Activated T-helper 2 cell treated with anti-CD3 and anti-CD28 coated beads, Interferon-gamma antibody, Interleukin-2, Interleukin-4, amounts not matched to agents 10 μg/mL and 5 μg/mL and 100 μg/mL, durations not matched to agents 14 hours and 24 hours and 36 hours (primary cell): ENCODE measurements around the gene MTHFD1L. TPM values are rescaled to one million over a fixed set of nuclear protein-coding genes. Genes with fewer than 3 reads are reported as not detected.
"Not testable (repeated sequence)": the region's sequence is repeated elsewhere in the genome, so short reads cannot be mapped to it uniquely, and the experiment has no call there.

Experiments
- DNase-seq: peaks from one replicate; pipeline ENCODE4 v3.0.0; 2021; ENCODE audit warnings: low spot score
- H3K27ac Mint-ChIP-seq: one replicate; pipeline ENCODE4 v1.8.0; 2021; ENCODE audit warnings: mixed read lengths
- H3K27me3 Mint-ChIP-seq: one replicate; pipeline ENCODE4 v1.8.0; 2021; ENCODE audit warnings: low read depth, mixed read lengths
- H3K36me3 Mint-ChIP-seq: one replicate; pipeline ENCODE4 v1.8.0; 2021; ENCODE audit warnings: low read depth, mixed read lengths
- H3K4me1 Mint-ChIP-seq: one replicate; pipeline ENCODE4 v1.8.0; 2021; ENCODE audit warnings: low read depth, mixed read lengths
- H3K4me3 Mint-ChIP-seq: one replicate; pipeline ENCODE4 v1.8.0; 2021; ENCODE audit warnings: low read depth, mild to moderate bottlenecking, moderate library complexity, mixed read lengths
- H3K9me3 Mint-ChIP-seq: one replicate; pipeline ENCODE4 v1.8.0; 2021; ENCODE audit warnings: mixed read lengths
- intact Hi-C: fragments of 100-400 bp; cut with micrococcal nuclease; formaldehyde crosslinking; loops from one replicate; pipeline ENCODE4 v1.15.1; 2023
- total RNA-seq: library from RNA; stranded (reverse); gene quantifications from 2 replicates; pipeline ENCODE4 v1.2.3, GENCODE V29; 2022

MTHFD1L gene
- total RNA-seq, 1 donor from 2014 or later = 93.4 TPM

DNA sequence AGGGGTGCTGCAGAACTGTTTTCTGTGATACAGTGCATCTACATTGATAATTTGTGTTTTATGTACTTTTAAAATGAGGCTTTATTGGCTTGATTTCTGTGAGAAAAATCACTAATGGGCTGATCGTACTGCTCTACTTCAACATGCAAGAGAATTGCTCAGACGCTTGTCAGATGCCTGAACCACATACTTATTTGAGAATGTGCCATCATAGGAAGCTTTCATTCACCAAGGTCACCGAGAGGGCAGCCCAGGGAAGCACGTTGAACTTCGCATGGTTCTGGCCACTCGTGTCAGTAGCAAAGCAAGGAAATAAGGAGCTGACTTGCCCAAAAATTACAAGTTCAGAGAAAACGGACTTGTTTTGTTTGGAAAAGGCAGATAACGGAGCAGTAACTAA is 205.8 kb downstream of the MTHFD1L start:
- DNase-seq = no peak
- no peak overlapping the region for H3K4me3 Mint-ChIP-seq
- peaks cover 4% of the 10 kb centered on the region for H3K9me3 Mint-ChIP-seq
- H3K36me3 Mint-ChIP-seq = peaks cover 57% of the 10 kb centered on the region
- H3K27ac Mint-ChIP-seq = no peak overlapping the region
- H3K4me1 Mint-ChIP-seq = no peaks in the 10 kb centered on the region
- intact Hi-C loops = no loop called here
- H3K27me3 Mint-ChIP-seq = no peaks in the 10 kb centered on the region

DNA sequence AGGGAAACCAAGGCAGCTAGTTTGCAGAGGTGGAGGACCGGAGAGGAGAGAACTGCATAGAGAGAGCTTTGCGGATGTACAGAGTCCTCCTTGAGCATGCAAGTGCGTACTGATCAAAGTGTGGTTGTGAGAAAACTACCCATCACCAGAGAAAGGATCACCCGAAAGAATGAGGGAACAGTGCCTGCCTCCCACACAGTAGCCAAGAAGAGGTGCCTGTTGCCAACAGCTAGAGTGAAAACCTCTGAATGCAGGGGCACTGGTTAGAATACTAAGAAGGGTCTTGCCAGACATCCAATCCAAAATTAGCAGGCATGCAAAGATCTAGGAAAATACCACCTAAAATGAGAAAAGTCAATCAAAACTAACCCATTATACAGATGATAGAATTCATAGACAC is 207.6 kb downstream of the MTHFD1L start:
- peaks cover 4% of the 10 kb centered on the region for H3K9me3 Mint-ChIP-seq
- intact Hi-C loops = no loop called here
- H3K27ac Mint-ChIP-seq = no peak overlapping the region
- H3K36me3 Mint-ChIP-seq = peaks cover 57% of the 10 kb centered on the region
- H3K4me3 Mint-ChIP-seq = no peak overlapping the region
- no peaks in the 10 kb centered on the region for H3K27me3 Mint-ChIP-seq
- DNase-seq = no peak
- H3K4me1 Mint-ChIP-seq = no peaks in the 10 kb centered on the region

DNA sequence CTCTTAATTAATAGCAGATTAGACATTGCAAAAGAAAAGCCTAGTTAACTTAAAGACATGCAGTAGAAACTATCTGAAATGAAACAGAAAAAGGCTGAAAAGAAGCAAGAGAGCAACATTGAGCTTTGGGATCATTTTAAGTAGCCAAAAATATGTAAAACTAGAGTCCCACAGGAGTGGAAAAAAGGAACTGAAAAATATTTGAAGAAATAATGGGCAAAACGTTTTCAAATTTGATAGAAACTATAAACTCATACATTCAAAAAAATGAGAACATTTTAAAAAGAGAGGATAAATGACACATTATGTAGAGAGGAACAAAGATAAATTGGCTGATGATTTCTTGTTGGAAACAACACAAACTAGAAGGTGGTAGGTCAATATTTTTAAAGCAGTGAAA is 208.2 kb downstream of the MTHFD1L start:
- intact Hi-C loops = no loop called here
- H3K27ac Mint-ChIP-seq = no peak overlapping the region
- peaks cover 4% of the 10 kb centered on the region for H3K9me3 Mint-ChIP-seq
- no peaks in the 10 kb centered on the region for H3K27me3 Mint-ChIP-seq
- H3K36me3 Mint-ChIP-seq = peaks cover 56% of the 10 kb centered on the region
- no peaks in the 10 kb centered on the region for H3K4me1 Mint-ChIP-seq
- DNase-seq = no peak
- H3K4me3 Mint-ChIP-seq = no peak overlapping the region

DNA sequence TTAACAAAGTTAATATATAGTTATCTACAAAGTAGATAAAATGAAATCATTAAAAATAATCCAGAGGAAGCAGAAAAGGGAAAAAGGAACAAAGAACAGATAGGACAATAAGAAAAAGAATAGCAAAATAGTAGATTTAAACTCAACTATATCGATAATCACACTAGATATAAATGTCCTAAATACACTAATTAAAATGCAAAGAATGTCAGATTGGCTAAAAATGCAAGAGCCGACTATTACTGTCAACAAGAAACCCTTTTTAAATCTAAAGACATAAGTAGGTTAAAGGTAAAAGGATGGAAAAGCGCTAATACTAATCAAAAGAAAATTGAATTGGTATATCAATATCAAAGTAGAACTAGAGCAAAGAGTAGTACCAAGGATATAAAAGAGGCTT is 209.5 kb downstream of the MTHFD1L start:
- H3K36me3 Mint-ChIP-seq = peaks cover 53% of the 10 kb centered on the region
- H3K27me3 Mint-ChIP-seq = no peaks in the 10 kb centered on the region
- H3K4me3 Mint-ChIP-seq = no peak overlapping the region
- H3K4me1 Mint-ChIP-seq = no peaks in the 10 kb centered on the region
- H3K9me3 Mint-ChIP-seq = peaks cover 4% of the 10 kb centered on the region
- DNase-seq = no peak
- no peak overlapping the region for H3K27ac Mint-ChIP-seq
- intact Hi-C loops = no loop called here

DNA sequence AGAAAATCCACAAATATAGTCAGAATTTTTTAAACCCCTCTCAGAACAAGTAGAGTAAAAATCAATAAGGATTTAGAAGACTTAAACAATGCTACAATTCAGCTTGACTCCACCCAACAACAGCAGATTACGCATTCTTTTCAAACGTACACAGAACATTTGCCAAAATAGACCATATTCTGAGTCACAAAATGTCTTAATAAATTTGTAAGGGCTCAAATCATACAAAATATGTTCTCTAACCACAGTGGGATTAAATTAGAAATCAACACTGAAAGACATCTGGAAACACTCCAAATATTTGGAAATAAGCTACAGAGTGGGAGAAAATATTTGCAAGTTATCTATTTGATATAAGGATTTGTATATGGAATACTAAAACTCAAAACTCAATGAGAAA is 210.0 kb downstream of the MTHFD1L start:
- no peak overlapping the region for H3K27ac Mint-ChIP-seq
- H3K36me3 Mint-ChIP-seq = peaks cover 48% of the 10 kb centered on the region
- no peak for DNase-seq
- intact Hi-C loops = no loop called here
- no peak overlapping the region for H3K4me3 Mint-ChIP-seq
- H3K27me3 Mint-ChIP-seq = no peaks in the 10 kb centered on the region
- peaks cover 4% of the 10 kb centered on the region for H3K9me3 Mint-ChIP-seq
- H3K4me1 Mint-ChIP-seq = no peaks in the 10 kb centered on the region

DNA sequence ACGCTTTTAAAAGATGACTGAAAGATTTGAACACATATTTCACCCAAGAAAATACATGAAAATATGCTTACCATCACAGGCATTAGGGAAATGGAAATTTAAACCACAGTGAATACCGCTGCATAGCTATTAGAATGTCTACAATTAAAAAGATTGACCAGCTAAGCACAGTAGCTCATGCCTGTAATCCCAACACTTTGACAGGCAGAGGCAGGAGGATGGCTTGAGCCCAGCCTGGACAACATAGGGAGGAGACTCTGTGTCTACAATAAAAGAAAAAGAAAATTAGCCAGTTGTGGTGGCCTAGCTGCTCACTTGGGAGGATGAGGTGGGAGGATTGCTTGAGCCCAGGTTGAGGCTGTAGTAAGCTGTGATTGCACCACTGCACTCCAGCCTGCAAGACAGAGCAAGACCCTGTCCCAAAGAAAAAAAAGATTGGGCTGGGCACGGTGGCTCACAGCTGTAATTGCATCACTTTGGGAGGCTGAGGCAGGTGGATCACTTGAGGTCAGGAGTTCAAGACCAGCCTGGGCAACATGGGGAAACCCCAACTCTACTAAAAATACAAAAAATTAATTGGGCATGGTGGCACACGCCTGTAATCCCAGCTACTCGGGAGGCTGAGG is 210.5 kb downstream of the MTHFD1L start:
- Mint-ChIP-seq H3K4me1 (no peaks in the 10 kb centered on the region), H3K4me3 (no peak overlapping the region), H3K27ac (no peak overlapping the region), H3K36me3 (peaks cover 45% of the 10 kb centered on the region), H3K9me3 (peaks cover 1% of the 10 kb centered on the region), H3K27me3 (no peaks in the 10 kb centered on the region)
- DNase-seq = no peak
- intact Hi-C loops = no loop called here

DNA sequence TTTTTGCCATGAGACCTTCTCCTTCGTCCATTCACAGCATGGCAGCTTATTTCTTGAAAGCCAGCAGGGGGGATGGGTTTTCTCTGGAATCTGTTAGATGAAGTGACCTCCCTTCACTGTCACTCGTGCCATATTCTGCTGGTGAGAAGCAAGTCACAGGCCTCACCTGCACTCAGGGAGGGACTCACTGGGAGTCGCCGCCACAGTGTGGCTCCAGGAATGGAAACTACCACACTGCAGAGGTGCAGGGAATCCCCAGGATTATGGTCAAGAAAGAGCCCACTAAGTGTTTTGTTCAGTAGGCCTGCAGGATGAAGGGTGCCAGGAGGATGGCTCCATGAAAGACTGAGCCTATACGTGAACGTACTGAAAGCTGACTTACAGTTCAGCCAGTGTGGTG is 213.2 kb downstream of the MTHFD1L start:
- Mint-ChIP-seq H3K4me3 (no peak overlapping the region), H3K9me3 (no peaks in the 10 kb centered on the region), H3K27ac (no peak overlapping the region), H3K4me1 (peaks cover 4% of the 10 kb centered on the region), H3K36me3 (peaks cover 29% of the 10 kb centered on the region), H3K27me3 (no peaks in the 10 kb centered on the region)
- intact Hi-C loops = no loop called here
- DNase-seq = no peak

DNA sequence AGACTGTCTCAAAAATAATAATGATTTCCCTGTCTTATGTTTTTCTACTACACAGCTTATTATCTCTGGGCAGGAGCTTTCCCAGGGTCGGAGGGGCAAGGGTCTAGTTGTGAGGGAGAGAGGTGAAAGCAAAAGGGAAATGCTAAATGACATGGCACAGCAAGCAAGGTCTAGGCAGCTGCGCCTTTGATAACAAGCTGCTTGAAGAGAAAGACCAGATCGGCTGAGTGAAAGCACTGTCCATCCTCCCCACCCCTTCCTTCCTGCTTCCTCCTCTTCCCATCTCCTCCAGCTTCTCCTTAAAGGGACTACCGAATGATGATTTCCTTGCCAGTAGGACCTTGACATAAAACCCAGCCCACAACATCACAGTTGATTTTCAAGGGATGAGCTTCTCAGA is 216.2 kb downstream of the MTHFD1L start:
- peaks cover 11% of the 10 kb centered on the region for H3K36me3 Mint-ChIP-seq
- H3K27me3 Mint-ChIP-seq = no peaks in the 10 kb centered on the region
- H3K27ac Mint-ChIP-seq = no peak overlapping the region
- H3K4me3 Mint-ChIP-seq = no peak overlapping the region
- no peaks in the 10 kb centered on the region for H3K9me3 Mint-ChIP-seq
- H3K4me1 Mint-ChIP-seq = peaks cover 4% of the 10 kb centered on the region
- no peak for DNase-seq
- intact Hi-C loops = no loop called here

DNA sequence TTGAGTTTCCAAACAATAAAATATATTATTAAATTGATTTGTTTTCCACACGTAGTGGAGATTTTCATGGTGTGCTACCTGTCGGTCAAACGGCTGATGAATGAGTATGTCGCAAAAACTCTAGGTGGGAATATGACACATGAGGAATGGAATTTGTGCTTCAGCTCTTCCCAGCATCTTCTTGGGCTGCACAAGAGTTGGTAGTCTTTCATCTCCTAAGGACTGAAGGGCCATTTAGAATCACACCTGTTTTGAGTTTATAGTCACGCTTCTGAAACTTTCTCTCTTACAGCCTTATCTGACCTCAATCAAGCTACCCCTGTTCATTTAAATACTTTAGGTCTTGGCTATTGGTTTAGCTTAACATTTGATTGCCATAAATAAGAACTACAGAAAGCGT is 216.6 kb downstream of the MTHFD1L start:
- intact Hi-C loops = no loop called here
- peaks cover 4% of the 10 kb centered on the region for H3K4me1 Mint-ChIP-seq
- no peak overlapping the region for H3K27ac Mint-ChIP-seq
- H3K27me3 Mint-ChIP-seq = no peaks in the 10 kb centered on the region
- no peaks in the 10 kb centered on the region for H3K9me3 Mint-ChIP-seq
- no peak for DNase-seq
- peaks cover 9% of the 10 kb centered on the region for H3K36me3 Mint-ChIP-seq
- H3K4me3 Mint-ChIP-seq = no peak overlapping the region

DNA sequence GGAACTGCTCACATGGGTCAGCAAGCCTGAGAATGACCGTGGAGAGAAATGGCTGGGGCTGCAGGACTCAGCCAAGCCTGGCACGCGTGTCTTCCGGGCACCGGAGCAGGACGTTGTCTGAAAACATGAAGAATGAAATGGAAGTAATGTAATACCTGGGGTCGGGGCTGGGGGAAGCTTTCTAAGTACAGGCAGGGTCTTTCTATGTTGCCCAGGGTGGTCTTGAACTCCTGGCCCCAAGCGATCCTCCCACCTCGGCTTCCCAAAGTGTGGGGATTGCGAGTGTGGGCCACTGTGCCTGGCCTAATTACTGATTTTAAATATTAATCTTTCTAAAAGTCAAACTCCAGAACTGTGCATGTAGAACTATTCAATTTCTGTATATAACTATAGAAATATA is 218.8 kb downstream of the MTHFD1L start:
- Mint-ChIP-seq H3K27me3 (no peaks in the 10 kb centered on the region), H3K27ac (no peak overlapping the region), H3K4me1 (peaks cover 4% of the 10 kb centered on the region), H3K4me3 (no peak overlapping the region), H3K9me3 (no peaks in the 10 kb centered on the region), H3K36me3 (no peaks in the 10 kb centered on the region)
- intact Hi-C loops = no loop called here
- DNase-seq = no peak

DNA sequence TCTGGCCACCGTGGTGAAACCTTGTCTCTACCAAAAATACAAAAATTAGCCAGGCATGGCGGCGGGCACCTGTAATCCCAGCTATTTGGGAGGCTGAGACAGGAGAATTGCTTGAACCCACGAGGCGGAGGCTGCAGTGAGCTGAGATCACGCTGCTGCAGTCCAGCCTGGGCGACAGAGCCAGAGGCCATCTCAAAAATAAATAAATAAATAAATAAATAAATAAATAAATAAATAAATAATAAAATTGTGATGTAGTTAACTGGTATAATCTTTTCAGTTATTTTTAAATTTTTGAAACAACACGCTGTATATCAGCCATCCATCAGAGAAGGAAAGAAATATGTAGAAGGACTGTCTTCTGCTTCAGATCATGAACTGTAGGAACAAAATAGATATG is 221.6 kb downstream of the MTHFD1L start:
- H3K4me1 Mint-ChIP-seq, H3K27ac Mint-ChIP-seq, H3K27me3 Mint-ChIP-seq, H3K4me3 Mint-ChIP-seq, DNase-seq, intact Hi-C loops, H3K9me3 Mint-ChIP-seq: not testable (repeated sequence)
- H3K36me3 Mint-ChIP-seq = peaks cover 11% of the 10 kb centered on the region

DNA sequence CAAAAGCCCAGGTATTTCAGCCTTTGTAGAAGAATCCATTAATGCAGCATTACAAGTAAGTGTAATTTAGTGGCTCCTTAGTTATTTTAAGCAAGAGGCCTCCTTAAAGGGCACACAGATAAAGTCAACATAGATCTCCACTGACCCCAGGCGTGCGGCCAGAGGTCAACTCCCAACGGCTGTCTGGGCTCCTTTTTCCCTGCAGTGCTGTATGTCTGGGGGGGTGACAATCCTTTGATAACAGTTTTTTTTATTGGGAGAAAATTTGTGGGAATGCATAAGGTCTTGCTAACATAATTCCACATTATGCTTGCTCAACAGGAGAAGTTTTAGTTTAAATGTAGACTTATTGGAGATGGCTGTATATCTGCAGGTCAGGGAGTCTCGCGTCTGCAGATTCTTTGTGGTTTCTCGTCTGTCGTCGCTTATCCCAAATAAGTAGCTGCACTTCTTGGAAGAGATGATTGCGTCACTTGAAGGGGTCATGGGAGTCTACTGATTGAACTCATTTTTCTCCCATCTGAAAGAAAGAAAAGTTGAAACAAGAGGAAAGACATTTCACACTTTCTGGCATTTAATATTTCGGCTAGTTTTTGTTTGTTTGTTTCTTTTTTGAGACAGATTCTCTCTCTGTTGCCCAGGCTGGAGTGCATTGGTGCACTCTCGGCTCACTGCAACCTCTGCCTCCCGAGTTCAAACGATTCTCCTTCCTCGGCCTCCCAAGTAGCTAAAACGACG is 222.5 kb downstream of the MTHFD1L start:
- H3K36me3 Mint-ChIP-seq = peaks cover 18% of the 10 kb centered on the region
- H3K27ac Mint-ChIP-seq = no peak overlapping the region
- no peaks in the 10 kb centered on the region for H3K9me3 Mint-ChIP-seq
- no peak overlapping the region for H3K4me3 Mint-ChIP-seq
- intact Hi-C loops = no loop called here
- H3K4me1 Mint-ChIP-seq = peaks cover 6% of the 10 kb centered on the region
- no peak for DNase-seq
- H3K27me3 Mint-ChIP-seq = no peaks in the 10 kb centered on the region

DNA sequence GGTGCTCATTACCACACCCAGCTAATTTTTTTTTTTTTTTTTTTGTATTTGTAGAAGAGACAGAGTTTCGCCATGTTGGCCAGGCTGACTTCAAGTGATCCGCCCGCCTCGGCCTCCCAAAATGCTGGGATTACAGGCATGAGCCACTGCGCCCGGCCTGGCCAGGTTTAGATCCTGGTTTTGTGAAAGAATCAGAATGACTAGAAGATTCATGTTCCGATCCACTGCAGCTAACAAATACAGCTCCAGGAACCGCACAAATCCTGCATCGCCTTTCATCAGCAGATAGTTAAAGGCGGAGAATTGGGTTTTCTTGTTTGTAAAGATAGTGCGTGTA is 223.1 kb downstream of the MTHFD1L start:
- H3K4me1 Mint-ChIP-seq = peaks cover 6% of the 10 kb centered on the region
- intact Hi-C loops = no loop called here
- no peaks in the 10 kb centered on the region for H3K9me3 Mint-ChIP-seq
- H3K27me3 Mint-ChIP-seq = no peaks in the 10 kb centered on the region
- peaks cover 24% of the 10 kb centered on the region for H3K36me3 Mint-ChIP-seq
- no peak overlapping the region for H3K4me3 Mint-ChIP-seq
- H3K27ac Mint-ChIP-seq = no peak overlapping the region
- DNase-seq = no peak
